RWPE2 (cell line): ENCODE data around the gene APOD.

ENCODE experiments used
- ATAC-seq: fragments of 200-7000 bp; cut with Tn5 transposase; 3 replicates; pipeline ENCODE4 v1.9.1; 2021; ENCODE audit warnings: low read depth
- DNase-seq: peaks from one replicate; pipeline ENCODE4 v3.0.0-alpha.2; 2020; ENCODE audit warnings: low spot score
- H3K27ac ChIP-seq: fragments of 450-650 bp; 2 replicates; pipeline ENCODE4 v1.5.1; 2017; ENCODE audit warnings: mild to moderate bottlenecking; ENCODE audit not compliant: poor library complexity, severe bottlenecking
- H3K27me3 ChIP-seq: fragments of 250-450 bp; sonication (Bioruptor Pico); 2 replicates; pipeline ENCODE4 v1.5.1; 2021; ENCODE audit warnings: mild to moderate bottlenecking, moderate library complexity; ENCODE audit not compliant: insufficient read depth, poor library complexity, severe bottlenecking
- H3K36me3 ChIP-seq: fragments of 250-450 bp; sonication (Bioruptor Pico); 2 replicates; pipeline ENCODE4 v1.5.1; 2020; ENCODE audit warnings: low read depth, mild to moderate bottlenecking, moderate library complexity
- H3K4me1 ChIP-seq: fragments of 250-450 bp; sonication (Bioruptor Pico); 2 replicates; pipeline ENCODE4 v1.5.1; 2021; ENCODE audit warnings: mild to moderate bottlenecking, moderate library complexity; ENCODE audit not compliant: insufficient read depth, poor library complexity, severe bottlenecking
- H3K4me3 ChIP-seq: fragments of 250-450 bp; sonication (Bioruptor Pico); 2 replicates; pipeline ENCODE4 v1.5.1; 2021; ENCODE audit warnings: mild to moderate bottlenecking, moderate library complexity; ENCODE audit not compliant: severe bottlenecking
- H3K9me3 ChIP-seq: fragments of 250-450 bp; sonication (Bioruptor Pico); 2 replicates; pipeline ENCODE4 v1.5.1; 2021; ENCODE audit warnings: mild to moderate bottlenecking, moderate library complexity; ENCODE audit not compliant: severe bottlenecking
- CTCF ChIP-seq: fragments of 450-650 bp; IDR thresholded peaks from one replicate; pipeline ENCODE4 v1.5.1; 2017; ENCODE audit warnings: mild to moderate bottlenecking, moderate library complexity; ENCODE audit not compliant: poor library complexity, severe bottlenecking

Gene APOD

GRCh38 chr3:195557322-195557721, 26.4 kb downstream of the APOD start:
- DNase-seq (no peak), ATAC-seq (no peak)
- H3K4me1 ChIP-seq: no peaks in the 10 kb centered on the region
- TF ChIP-seq CTCF: no peak
- no peaks in the 10 kb centered on the region for H3K9me3 ChIP-seq
- H3K4me3 ChIP-seq: no peak overlapping the region
- no peak overlapping the region for H3K27ac ChIP-seq
- H3K27me3 ChIP-seq: no peaks in the 10 kb centered on the region
- H3K36me3 ChIP-seq: no peaks in the 10 kb centered on the region

GRCh38 chr3:195556390-195556789, 27.4 kb downstream of the APOD start:
- Histone ChIP-seq H3K27ac (no peak overlapping the region), H3K9me3 (no peaks in the 10 kb centered on the region), H3K4me1 (no peaks in the 10 kb centered on the region), H3K27me3 (no peaks in the 10 kb centered on the region), H3K4me3 (no peak overlapping the region), H3K36me3 (no peaks in the 10 kb centered on the region)
- DNase-seq (no peak), ATAC-seq (no peak)
- TF ChIP-seq CTCF: peak; percentile 9

GRCh38 chr3:195555110-195555509, 28.6 kb downstream of the APOD start:
- H3K27ac ChIP-seq: no peak overlapping the region
- no peaks in the 10 kb centered on the region for H3K36me3 ChIP-seq
- H3K4me1 ChIP-seq: no peaks in the 10 kb centered on the region
- ATAC-seq: no peak
- no peak overlapping the region for H3K4me3 ChIP-seq
- no peak for TF ChIP-seq CTCF
- H3K9me3 ChIP-seq: no peaks in the 10 kb centered on the region
- DNase-seq: no peak
- H3K27me3 ChIP-seq: no peaks in the 10 kb centered on the region

DNA sequence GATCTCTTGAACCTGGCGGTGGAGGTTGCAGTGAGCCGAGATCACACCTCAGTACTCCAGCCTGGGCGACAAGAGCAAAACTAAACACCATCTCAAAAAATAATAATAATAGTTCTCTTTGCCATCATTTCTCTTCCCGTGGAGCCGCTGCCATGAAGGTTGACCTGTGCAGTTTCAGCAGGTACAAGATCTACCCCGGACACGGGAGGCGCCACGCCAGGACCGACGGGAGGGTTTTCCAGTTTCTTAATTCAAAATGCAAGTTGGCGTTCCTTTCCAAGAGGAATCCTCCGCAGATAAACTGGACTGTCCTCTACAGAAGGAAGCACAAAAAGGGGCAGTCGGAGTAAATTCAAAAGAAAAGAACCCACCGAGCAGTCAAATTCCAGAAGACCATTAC, 29.3 kb downstream of the APOD start:
- H3K27me3 ChIP-seq: no peaks in the 10 kb centered on the region

GRCh38 chr3:195553268-195553667, 30.5 kb downstream of the APOD start:
- H3K36me3 ChIP-seq: no peaks in the 10 kb centered on the region
- ATAC-seq (no peak), DNase-seq (no peak)

More for the DNA sequence above, 29.3 kb downstream of the APOD start:
- no peak for TF ChIP-seq CTCF
- Histone ChIP-seq H3K4me3 (no peak overlapping the region), H3K9me3 (no peaks in the 10 kb centered on the region), H3K36me3 (no peaks in the 10 kb centered on the region), H3K4me1 (no peaks in the 10 kb centered on the region), H3K27ac (no peak overlapping the region)
- DNase-seq (no peak), ATAC-seq (no peak)

More at GRCh38 chr3:195553268-195553667, 30.5 kb downstream of the APOD start:
- no peaks in the 10 kb centered on the region for H3K9me3 ChIP-seq
- H3K27me3 ChIP-seq: no peaks in the 10 kb centered on the region
- H3K4me3 ChIP-seq: no peak overlapping the region
- H3K4me1 ChIP-seq: no peaks in the 10 kb centered on the region
- no peak overlapping the region for H3K27ac ChIP-seq
- TF ChIP-seq CTCF: no peak
